GM18858 (cell line): Measurements from ENCODE around the gene SLC20A1.

Experiments used
- ATAC-seq: cut with Tn5 transposase; IDR thresholded peaks from one replicate; pipeline ENCODE4 v1.9.1; 2021; ENCODE audit not compliant: unreplicated experiment

SLC20A1 gene

GRCh38 chr2:112682101-112682500, 36.4 kb downstream of the SLC20A1 start:
- ATAC-seq: no peak

GRCh38 chr2:112683550-112684414, 38.0 kb downstream of the SLC20A1 start:
- ATAC-seq: no peak

- no peak for ATAC-seq
Measured at GRCh38 chr2:112684415-112684775, 38.7 kb downstream of the SLC20A1 start.

- ATAC-seq: no peak
Measured at GRCh38 chr2:112685271-112685884, 39.6 kb downstream of the SLC20A1 start.

- no peak for ATAC-seq
Measured at GRCh38 chr2:112686348-112687217, 40.8 kb downstream of the SLC20A1 start.

GRCh38 chr2:112687522-112687921, 41.8 kb downstream of the SLC20A1 start:
- no peak for ATAC-seq

GRCh38 chr2:112688086-112688880, 42.5 kb downstream of the SLC20A1 start:
- ATAC-seq: no peak

GRCh38 chr2:112690853-112691401, 45.2 kb downstream of the SLC20A1 start:
- peak; percentile 43 for ATAC-seq

GRCh38 chr2:112691881-112692281, 46.1 kb downstream of the SLC20A1 start:
- ATAC-seq: no peak

- peak; percentile 83 for ATAC-seq
Measured at GRCh38 chr2:112692495-112692911, 46.8 kb downstream of the SLC20A1 start.

GRCh38 chr2:112692918-112693317, 47.2 kb downstream of the SLC20A1 start:
- no peak for ATAC-seq

GRCh38 chr2:112693596-112693995, 47.9 kb downstream of the SLC20A1 start:
- no peak for ATAC-seq

- ATAC-seq: no peak
Measured at GRCh38 chr2:112694182-112694581, 48.4 kb downstream of the SLC20A1 start.

GRCh38 chr2:112698834-112699515, 53.2 kb downstream of the SLC20A1 start:
- no peak for ATAC-seq

- ATAC-seq: no peak
Measured at GRCh38 chr2:112699984-112700667, 54.4 kb downstream of the SLC20A1 start.

- ATAC-seq: no peak
Measured at GRCh38 chr2:112701052-112701451, 55.3 kb downstream of the SLC20A1 start.

GRCh38 chr2:112703684-112704083, 57.9 kb downstream of the SLC20A1 start:
- ATAC-seq: no peak

- no peak for ATAC-seq
Measured at GRCh38 chr2:112705575-112705974, 59.8 kb downstream of the SLC20A1 start.

GRCh38 chr2:112706170-112706664, 60.5 kb downstream of the SLC20A1 start:
- no peak for ATAC-seq
